ENCODE measurements around the gene NOL11.
A peak's percentile ranks its signal among the peaks of the same experiment; 100 is the strongest.
"Not testable (repeated sequence)": the region's sequence is repeated elsewhere in the genome, so short reads cannot be mapped to it uniquely, and the experiment has no call there.

Gene NOL11

DNA sequence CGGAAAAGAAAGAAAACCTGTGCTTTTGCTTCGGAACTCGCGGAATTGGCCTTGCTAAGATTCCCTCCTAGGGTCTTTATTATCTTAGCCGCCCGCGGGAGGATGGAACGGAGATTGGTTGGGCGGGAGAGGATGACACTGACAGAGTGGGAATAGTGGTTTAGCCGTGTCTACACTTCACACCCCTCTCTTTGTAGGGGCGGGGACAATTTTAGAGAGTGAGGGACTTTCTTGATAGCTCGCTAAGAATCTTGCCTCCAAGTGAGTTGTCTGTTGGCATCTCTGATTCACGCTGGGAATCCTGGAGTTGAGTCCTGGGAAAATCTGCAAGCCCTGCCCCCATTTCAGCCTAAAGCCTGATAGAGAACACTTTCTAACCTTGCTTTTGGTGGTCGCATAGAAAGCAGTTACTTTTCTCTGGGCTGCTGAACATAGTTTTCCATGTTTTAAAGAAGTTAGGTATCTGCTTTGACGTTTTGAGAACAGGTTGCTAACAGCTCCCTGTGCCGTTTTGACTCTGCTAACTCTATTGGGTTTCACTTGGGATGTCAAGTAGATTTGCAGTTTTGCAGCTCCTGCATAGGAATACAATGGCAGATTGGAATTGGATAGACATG, 697 bp downstream of the NOL11 start:
- DNase-seq (ENCODE audit: low read depth), result peak; percentile 44
- TF ChIP-seq, protein P1, sequence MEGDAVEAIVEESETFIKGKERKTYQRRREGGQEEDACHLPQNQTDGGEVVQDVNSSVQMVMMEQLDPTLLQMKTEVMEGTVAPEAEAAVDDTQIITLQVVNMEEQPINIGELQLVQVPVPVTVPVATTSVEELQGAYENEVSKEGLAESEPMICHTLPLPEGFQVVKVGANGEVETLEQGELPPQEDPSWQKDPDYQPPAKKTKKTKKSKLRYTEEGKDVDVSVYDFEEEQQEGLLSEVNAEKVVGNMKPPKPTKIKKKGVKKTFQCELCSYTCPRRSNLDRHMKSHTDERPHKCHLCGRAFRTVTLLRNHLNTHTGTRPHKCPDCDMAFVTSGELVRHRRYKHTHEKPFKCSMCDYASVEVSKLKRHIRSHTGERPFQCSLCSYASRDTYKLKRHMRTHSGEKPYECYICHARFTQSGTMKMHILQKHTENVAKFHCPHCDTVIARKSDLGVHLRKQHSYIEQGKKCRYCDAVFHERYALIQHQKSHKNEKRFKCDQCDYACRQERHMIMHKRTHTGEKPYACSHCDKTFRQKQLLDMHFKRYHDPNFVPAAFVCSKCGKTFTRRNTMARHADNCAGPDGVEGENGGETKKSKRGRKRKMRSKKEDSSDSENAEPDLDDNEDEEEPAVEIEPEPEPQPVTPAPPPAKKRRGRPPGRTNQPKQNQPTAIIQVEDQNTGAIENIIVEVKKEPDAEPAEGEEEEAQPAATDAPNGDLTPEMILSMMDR (IDR thresholded peaks at IDR 0.05; ENCODE audit: insufficient read depth, low read depth, low read length, missing control alignments), result no peak
- peak overlapping the region; percentile 65 for H3K4me3 ChIP-seq (ENCODE audit: low read depth, low read length)

DNA sequence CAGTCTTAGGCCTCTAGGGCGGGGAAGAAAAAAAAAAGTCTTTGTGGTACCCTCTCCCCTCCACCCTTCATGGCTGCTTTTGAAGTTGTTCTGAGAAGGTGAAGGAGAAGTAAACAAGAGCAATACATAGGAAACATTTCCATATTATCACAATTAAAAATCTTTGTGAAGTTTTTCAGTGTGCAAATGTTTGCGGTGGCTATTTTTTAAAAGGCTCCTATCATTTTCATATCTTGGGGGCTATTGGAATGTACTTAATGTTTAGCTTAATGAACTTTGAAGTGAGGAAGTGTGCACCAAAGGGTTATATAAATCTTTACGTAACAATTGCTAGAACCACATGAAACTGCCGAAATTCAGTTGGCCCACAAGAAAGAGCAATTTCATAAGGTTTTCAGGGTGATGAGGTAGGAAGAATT, 7.6 kb downstream of the NOL11 start:
- DNase-seq (ENCODE audit: low read depth), result no peak
- H3K4me3 ChIP-seq (ENCODE audit: low read depth, low read length), result no peak overlapping the region
- TF ChIP-seq, protein P1 (IDR thresholded peaks at IDR 0.05; ENCODE audit: insufficient read depth, low read depth, low read length, missing control alignments), result no peak

- TF ChIP-seq, protein P1 (IDR thresholded peaks at IDR 0.05; ENCODE audit: insufficient read depth, low read depth, low read length, missing control alignments), result no peak
- no peak for DNase-seq (ENCODE audit: low read depth)
- H3K4me3 ChIP-seq (ENCODE audit: low read depth, low read length), result no peak overlapping the region
Observed at GRCh38 chr17:67725807-67726206, 8.1 kb downstream of the NOL11 start.

- DNase-seq (ENCODE audit: low read depth); H3K4me3 ChIP-seq (ENCODE audit: low read depth, low read length): not testable (repeated sequence)
Observed at GRCh38 chr17:67727152-67728039, 9.7 kb downstream of the NOL11 start.

DNA sequence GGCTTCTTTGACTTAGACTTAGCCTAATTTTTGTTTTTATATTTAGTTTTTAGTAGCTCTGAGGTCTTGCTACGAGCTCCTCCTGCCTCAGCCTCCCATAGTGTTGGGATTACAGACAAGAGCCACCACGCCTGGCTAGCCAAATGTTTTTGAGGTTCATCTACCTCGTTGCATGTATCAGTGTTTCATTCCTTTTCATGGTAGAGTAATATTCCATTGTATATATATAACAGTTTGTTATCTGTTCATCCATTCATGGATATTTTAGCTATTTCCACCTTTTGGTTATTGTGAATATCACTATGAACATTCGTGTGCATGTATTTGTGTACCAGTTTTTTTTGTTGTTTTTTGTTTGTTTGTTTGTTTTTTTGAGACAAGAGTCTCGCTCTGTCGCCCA, 12.2 kb downstream of the NOL11 start:
- TF ChIP-seq, protein P1 (IDR thresholded peaks at IDR 0.05; ENCODE audit: insufficient read depth, low read depth, low read length, missing control alignments), result no peak
- H3K4me3 ChIP-seq (ENCODE audit: low read depth, low read length), result no peak overlapping the region
- DNase-seq (ENCODE audit: low read depth), result no peak

- no peak overlapping the region for H3K4me3 ChIP-seq (ENCODE audit: low read depth, low read length)
- TF ChIP-seq, protein P1 (IDR thresholded peaks at IDR 0.05; ENCODE audit: insufficient read depth, low read depth, low read length, missing control alignments), result no peak
- no peak for DNase-seq (ENCODE audit: low read depth)
Observed at GRCh38 chr17:67730731-67731130, 13.0 kb downstream of the NOL11 start.

- no peak overlapping the region for H3K4me3 ChIP-seq (ENCODE audit: low read depth, low read length)
- TF ChIP-seq, protein P1 (IDR thresholded peaks at IDR 0.05; ENCODE audit: insufficient read depth, low read depth, low read length, missing control alignments), result no peak
- no peak for DNase-seq (ENCODE audit: low read depth)
Observed at GRCh38 chr17:67733449-67733848, 15.7 kb downstream of the NOL11 start.

Data from GM12865 (cell line).